ENCODE results near the gene WNK2. TPM values are rescaled to one million over a fixed set of nuclear protein-coding genes. Genes with fewer than 3 reads are reported as not detected.

Gene WNK2
- total RNA-seq, 4 donors from 2014 or later: 6.2 to 31.9 (median 18.9) TPM

GRCh38 chr9:93280661-93281259 lies 96.8 kb downstream of the WNK2 start:
- DNase-seq: no peak
- H3K4me3 ChIP-seq: no peak overlapping the region
- intact Hi-C loops (cut with DNase I; ENCODE audit: low total_unique reads): no loop called here
- no peaks in the 10 kb centered on the region for H3K9me3 ChIP-seq
- H3K27ac ChIP-seq: no peak overlapping the region
- H3K27me3 ChIP-seq: no peaks in the 10 kb centered on the region
- no peak for TF ChIP-seq CTCF (IDR thresholded peaks at IDR 0.05)
- TF ChIP-seq POLR2A (IDR thresholded peaks at IDR 0.05): no peak
- H3K36me3 ChIP-seq: no peaks in the 10 kb centered on the region
- H3K4me1 ChIP-seq: no peaks in the 10 kb centered on the region

DNA sequence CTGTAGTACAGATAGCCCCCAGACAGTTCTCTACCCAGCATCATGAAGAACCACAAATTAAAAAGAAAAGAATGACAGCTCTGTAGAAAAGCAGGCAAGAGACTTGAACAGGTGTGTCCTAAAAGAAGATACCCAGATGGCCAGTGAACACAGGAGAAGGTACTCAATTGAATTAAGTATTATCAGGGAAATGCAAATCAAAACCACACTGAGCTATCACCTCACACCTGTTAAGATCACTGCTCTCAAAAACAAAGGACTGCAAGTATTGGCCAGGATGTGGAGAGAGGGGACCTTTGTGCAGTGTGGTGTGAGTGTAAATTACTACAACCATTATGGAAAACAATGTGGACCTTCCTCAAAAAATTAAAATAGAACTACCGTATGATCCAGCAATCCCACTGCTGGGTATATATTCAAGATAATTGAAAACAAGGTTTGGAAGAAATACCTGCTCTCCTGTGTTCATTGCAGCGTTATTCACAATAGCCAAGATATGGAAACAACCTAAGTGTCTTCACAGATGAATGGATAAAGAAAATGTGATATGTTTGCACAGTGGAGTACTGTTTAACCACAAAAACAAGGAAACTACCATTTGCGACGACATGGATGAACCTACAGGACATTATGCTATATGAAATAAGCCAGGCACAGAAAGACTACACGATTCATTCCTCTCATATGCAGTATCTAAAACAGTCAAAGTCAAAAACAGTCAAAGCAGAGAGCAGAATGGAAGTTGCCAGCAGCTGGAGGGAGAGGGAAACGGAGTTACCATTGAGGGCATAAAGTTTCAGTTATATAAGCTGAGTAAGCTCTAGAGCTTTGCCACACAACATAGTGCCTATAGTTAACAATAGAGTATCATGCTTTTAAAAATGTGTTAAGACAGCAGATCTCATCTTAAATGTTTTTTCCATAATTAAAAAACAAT lies 102.6 kb downstream of the WNK2 start:
- no peak for TF ChIP-seq POLR2A (IDR thresholded peaks at IDR 0.05)
- no peak for TF ChIP-seq CTCF (IDR thresholded peaks at IDR 0.05)
- no peak for DNase-seq
- Histone ChIP-seq H3K27me3 (no peaks in the 10 kb centered on the region), H3K36me3 (no peaks in the 10 kb centered on the region), H3K27ac (no peak overlapping the region), H3K9me3 (no peaks in the 10 kb centered on the region), H3K4me3 (no peak overlapping the region), H3K4me1 (no peaks in the 10 kb centered on the region)
- intact Hi-C loops (cut with DNase I; ENCODE audit: low total_unique reads): no loop called here

DNA sequence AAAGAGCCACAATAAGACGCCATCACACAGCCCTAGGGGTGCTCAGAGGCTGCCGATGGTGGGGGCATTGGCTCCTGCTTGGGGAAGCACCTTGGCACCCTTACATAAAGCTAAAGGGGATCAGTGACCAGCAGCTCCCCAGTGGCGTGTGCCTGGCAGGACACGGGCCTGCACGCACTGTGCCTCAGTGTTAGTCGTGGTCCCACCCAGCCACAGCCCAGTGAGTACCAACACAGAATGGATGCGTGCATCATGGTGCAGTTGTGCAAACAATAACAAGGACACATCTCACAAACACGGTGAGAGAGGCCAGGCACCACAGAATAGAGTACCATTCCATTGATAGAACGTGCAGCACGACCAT lies 103.2 kb downstream of the WNK2 start:
- no peaks in the 10 kb centered on the region for H3K27me3 ChIP-seq
- no peaks in the 10 kb centered on the region for H3K4me1 ChIP-seq
- no peak overlapping the region for H3K27ac ChIP-seq
- no peak overlapping the region for H3K4me3 ChIP-seq
- H3K9me3 ChIP-seq: no peaks in the 10 kb centered on the region
- DNase-seq: no peak
- no peaks in the 10 kb centered on the region for H3K36me3 ChIP-seq
- intact Hi-C loops (cut with DNase I; ENCODE audit: low total_unique reads): no loop called here
- TF ChIP-seq CTCF (IDR thresholded peaks at IDR 0.05): no peak
- no peak for TF ChIP-seq POLR2A (IDR thresholded peaks at IDR 0.05)

DNA sequence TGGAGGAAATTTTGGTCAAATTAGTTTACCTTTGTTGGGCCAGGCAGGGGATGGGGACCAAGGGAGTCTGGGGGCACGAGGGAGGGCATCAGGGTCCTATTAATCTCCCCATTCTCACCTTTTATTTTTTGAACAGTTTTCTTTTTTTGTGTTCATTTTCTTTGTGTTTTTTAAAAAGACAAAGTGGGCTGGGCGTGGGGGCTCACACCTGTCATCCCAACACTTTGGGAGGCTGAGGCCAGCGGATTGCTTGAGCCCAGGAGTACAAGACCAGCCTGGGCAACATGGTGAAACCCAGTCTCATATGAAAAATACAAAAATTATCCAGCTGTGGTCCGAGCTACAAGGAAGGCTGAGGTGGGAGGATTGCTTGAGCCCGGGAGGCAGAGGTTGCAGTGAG lies 103.7 kb downstream of the WNK2 start:
- no peaks in the 10 kb centered on the region for H3K9me3 ChIP-seq
- intact Hi-C loops (cut with DNase I; ENCODE audit: low total_unique reads): no loop called here
- no peak for DNase-seq
- H3K36me3 ChIP-seq: no peaks in the 10 kb centered on the region
- TF ChIP-seq POLR2A (IDR thresholded peaks at IDR 0.05) (no peak), CTCF (IDR thresholded peaks at IDR 0.05) (no peak)
- no peaks in the 10 kb centered on the region for H3K27me3 ChIP-seq
- no peak overlapping the region for H3K4me3 ChIP-seq
- no peaks in the 10 kb centered on the region for H3K4me1 ChIP-seq
- H3K27ac ChIP-seq: no peak overlapping the region

GRCh38 chr9:93288341-93288740 lies 104.4 kb downstream of the WNK2 start:
- H3K27ac ChIP-seq: no peak overlapping the region
- TF ChIP-seq POLR2A (IDR thresholded peaks at IDR 0.05) (no peak), CTCF (IDR thresholded peaks at IDR 0.05) (no peak)
- intact Hi-C loops (cut with DNase I; ENCODE audit: low total_unique reads): no loop called here

More at GRCh38 chr9:93288341-93288740, 104.4 kb downstream of the WNK2 start:
- Histone ChIP-seq H3K36me3 (no peaks in the 10 kb centered on the region), H3K4me1 (no peaks in the 10 kb centered on the region), H3K9me3 (no peaks in the 10 kb centered on the region), H3K27me3 (no peaks in the 10 kb centered on the region), H3K4me3 (no peak overlapping the region)
- DNase-seq: no peak
